Daoy (cell line): ENCODE results near the gene PRRT2. TPM values are rescaled to one million over a fixed set of nuclear protein-coding genes. Genes with fewer than 3 reads are reported as not detected.
"Not testable (repeated sequence)": the region's sequence is repeated elsewhere in the genome, so short reads cannot be mapped to it uniquely, and the experiment has no call there.

ENCODE experiments used
- DNase-seq: peaks from one replicate; pipeline ENCODE4 v3.0.0-alpha.2; 2015; ENCODE audit warnings: low read depth
- total RNA-seq: library from RNA; depleted of rRNA; stranded (reverse); fragments of >200 nt; shearing (Covaris generic); gene quantifications from 2 replicates; pipeline ENCODE4 v1.2.3, GENCODE V29; 2014

Gene PRRT2
- total RNA-seq, 1 experiment from 2014 or later: 0.29 TPM

GRCh38 chr16:29790949-29791844, 20.8 kb upstream of the PRRT2 start:
- no peak for DNase-seq

DNA sequence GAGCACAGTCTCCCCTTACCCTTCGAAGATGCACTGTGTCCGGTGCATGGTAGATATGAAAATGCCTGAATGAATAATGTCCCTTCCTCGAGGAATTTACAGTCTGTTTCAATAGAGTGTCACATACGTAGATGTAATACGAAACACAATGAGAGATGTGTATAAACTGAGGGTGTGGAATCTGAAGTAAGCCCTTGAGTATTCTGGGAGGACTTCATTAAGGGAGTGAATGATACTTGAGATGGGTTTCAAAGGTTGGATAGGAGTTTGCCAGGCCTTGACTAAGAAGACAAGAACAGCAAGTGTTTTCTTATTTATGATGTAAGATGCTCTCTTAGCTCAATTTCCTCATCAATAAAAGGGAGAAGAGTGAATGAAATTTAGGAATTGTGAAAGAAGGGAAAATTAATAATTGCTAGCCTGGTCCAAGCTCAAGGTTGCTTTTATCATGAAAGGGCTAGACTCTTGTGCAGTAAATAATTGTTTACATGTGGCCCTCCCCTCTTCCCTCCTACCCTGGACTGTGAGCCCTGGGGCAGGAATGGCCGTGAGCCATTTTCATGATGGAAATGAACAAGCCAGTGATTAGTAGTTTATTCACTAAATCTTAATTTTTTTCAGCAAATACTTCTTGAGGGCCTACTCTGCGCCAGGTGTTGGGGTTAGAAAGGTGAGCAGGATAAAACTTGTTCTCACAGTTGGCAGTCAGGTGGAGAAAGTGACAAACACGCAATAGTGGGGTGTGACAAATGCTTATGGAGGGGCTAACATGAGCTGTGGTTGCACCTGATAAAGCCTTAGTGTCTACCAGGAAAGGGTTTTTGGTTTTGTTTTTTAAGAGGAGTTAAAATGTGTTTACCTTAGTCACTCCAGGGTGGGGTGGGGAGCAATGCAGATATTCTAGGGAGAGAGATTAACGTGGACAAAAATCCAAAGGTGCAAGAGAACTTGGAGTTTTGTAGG, 19.9 kb upstream of the PRRT2 start:
- DNase-seq: no peak

- not testable (repeated sequence) for DNase-seq
Measured at GRCh38 chr16:29793153-29793552, 18.8 kb upstream of the PRRT2 start.

DNA sequence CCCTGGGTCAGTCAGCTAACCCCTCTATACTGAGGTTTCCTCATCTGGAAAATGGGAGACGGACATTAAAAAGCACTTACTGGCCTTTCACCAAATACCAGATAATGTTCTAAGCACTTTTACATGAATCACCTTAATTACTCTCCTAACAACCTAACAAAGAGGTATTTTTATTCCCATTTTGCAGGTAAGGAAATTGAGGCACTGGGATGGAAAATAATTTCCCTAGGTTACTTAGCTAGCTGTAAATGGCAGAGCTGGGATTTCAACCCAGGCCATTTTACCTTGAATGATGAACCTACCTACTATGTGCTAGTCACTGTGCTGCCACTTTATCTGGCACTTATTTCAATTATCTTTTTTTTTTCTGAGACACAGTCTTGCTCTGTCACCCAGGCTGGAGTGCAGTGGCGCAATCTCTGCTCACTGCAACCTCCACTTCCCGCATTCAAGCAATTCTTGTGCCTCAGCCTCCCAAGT, 17.7 kb upstream of the PRRT2 start:
- DNase-seq: no peak

- no peak for DNase-seq
Measured at GRCh38 chr16:29802416-29802935, 9.5 kb upstream of the PRRT2 start.

DNA sequence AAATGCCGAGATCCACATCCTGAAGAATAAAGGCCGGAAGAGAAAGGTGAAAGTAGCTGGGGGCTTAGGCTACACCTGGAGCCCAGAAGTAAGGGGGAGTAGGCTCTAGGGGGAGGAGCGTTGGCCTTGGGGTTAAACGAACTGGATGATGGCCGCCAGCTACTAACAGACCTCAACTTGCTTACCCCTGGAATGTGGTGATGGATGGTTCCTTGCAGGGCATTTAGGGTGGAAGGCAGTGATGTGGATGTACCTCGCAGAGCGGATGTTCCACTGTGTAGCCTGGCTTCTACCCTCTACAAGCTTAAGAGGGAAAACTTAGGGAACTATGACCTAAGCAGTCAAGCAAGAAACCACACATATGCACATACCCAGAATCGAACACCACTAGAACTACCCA, 8.0 kb upstream of the PRRT2 start:
- DNase-seq: no peak

GRCh38 chr16:29804455-29805231, 7.3 kb upstream of the PRRT2 start:
- peak; percentile 52 for DNase-seq

GRCh38 chr16:29805232-29806098, 6.5 kb upstream of the PRRT2 start:
- peak; percentile 97 for DNase-seq

DNA sequence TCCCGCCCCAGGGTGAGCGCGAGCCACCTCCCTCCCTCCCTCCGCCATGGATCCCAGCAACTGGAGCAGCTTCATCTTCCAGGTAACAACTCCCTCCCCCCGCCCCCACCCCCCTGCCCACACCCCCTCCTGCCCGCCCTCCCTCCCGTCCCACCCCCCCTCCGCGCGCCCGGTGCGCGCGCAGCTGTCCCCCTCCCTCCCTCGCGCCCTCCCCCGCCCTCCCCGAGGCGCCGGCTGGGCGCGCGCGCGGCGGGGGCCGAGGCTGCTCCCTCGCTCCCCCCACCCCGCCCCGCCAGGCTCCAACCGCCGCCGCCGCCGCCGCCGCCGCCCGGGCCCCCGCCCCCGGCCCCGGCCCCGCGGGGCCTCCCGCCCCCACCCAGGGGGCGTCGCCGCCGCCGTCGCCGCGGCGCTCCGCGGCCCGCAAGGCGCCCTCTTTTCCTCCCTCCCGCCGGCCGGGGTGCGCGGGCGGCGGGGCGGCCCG, 5.9 kb upstream of the PRRT2 start, which contains the start of gene MAZ:
Gene MAZ (plus strand): TSS at position 431 of the 481 bp plus-strand sequence. CDS start 173 bp downstream, outside the sequence.
- no peak for DNase-seq

DNA sequence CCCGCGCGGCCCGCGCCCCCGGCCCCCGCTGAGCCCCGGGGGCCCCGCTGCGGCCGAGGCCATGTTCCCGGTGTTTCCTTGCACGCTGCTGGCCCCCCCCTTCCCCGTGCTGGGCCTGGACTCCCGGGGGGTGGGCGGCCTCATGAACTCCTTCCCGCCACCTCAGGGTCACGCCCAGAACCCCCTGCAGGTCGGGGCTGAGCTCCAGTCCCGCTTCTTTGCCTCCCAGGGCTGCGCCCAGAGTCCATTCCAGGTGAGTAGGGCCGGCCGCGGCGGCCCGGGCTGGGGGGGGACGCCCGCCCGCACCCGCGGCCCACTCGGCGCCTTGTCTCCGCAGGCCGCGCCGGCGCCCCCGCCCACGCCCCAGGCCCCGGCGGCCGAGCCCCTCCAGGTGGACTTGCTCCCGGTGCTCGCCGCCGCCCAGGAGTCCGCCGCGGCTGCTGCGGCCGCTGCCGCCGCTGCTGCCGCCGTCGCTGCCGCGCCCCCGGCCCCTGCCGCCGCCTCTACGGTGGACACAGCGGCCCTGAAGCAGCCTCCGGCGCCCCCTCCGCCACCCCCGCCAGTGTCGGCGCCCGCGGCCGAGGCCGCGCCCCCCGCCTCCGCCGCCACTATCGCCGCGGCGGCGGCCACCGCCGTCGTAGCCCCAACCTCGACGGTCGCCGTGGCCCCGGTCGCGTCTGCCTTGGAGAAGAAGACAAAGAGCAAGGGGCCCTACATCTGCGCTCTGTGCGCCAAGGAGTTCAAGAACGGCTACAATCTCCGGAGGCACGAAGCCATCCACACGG, 5.2 kb upstream of the PRRT2 start:
- DNase-seq: peak; percentile 81

- DNase-seq: peak; percentile 93
Measured at GRCh38 chr16:29807426-29808218, 4.4 kb upstream of the PRRT2 start.

GRCh38 chr16:29808219-29808900, 3.6 kb upstream of the PRRT2 start:
- DNase-seq: no peak

- no peak for DNase-seq
Measured at GRCh38 chr16:29809031-29809747, 2.8 kb upstream of the PRRT2 start.

DNA sequence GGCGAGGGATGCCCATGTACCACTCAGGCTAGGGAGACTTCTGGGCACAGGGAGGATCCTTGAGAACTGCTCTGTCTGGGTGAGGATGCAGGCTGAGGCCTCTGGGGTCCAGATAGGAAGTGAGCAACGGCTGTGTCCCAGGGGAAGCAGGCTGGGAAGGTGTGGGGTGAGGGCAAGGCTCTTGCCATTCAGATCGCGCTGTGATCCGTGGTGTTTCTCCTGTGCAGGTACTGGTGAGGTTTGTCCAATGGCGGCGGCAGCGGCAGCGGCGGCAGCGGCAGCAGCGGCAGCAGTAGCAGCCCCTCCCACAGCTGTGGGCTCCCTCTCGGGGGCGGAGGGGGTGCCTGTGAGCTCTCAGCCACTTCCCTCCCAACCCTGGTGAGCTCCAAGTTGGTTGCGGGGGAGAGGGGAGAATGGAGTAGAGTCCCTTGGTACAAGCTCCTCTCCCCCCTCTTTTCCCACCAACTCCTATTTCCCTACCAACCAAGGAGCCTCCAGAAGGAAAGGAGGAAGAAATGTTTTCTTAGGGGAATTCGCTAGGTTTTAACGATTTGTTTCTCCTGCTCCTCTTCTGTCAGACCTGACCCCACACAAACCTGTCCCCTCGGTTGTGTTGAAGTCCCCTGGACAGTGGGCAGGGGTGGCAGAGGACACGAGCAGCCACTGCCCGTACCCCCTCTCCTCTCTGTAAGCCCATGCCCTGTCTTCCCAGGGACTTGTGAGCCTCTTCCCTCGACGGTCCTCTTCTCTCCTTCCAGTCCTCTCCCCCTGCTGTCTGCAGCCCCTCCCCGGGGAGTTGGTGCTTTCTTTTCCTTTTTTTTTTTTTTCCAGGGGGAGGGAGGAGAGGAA, 1.9 kb upstream of the PRRT2 start:
- no peak for DNase-seq

DNA sequence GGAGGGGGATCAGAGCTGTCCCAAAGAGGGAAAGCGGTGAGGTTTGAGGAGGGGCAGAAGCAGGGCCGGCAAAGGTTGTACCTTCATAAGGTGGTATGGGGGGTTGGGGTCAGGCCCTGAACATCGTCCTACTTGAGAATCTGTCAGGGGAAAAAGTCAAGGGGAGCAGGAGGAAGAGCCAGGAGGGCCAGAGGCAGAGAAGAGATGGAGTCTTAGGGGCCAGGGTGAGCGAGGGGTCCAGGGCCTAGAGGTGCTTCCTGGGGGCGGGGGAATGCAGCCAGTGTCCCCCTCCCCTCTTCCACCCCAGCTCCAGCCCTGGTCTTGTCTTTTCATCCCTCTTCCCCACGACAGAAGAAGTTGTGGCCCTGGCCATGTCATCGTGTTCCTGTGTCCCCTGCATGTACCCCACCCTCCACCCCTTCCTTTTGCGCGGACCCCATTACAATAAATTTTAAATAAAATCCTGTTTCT, 1.3 kb upstream of the PRRT2 start:
- no peak for DNase-seq
